HG02610 (cell line): ENCODE results near the gene AKT2.

Experiments used
- ATAC-seq: cut with Tn5 transposase; IDR thresholded peaks from one replicate; pipeline ENCODE4 v1.9.1; 2021; ENCODE audit warnings: mild to moderate bottlenecking, moderate library complexity; ENCODE audit not compliant: unreplicated experiment

The AKT2 gene

GRCh38 chr19:40238775-40239174 is 46.4 kb downstream of the AKT2 start:
- no peak for ATAC-seq

GRCh38 chr19:40237791-40238190 is 47.4 kb downstream of the AKT2 start:
- no peak for ATAC-seq

GRCh38 chr19:40236366-40236765 is 48.8 kb downstream of the AKT2 start:
- ATAC-seq: no peak

GRCh38 chr19:40236026-40236355 is 49.2 kb downstream of the AKT2 start:
- ATAC-seq: no peak

- ATAC-seq: no peak
Measured at GRCh38 chr19:40235238-40236025, 49.7 kb downstream of the AKT2 start.

GRCh38 chr19:40234429-40235237 is 50.5 kb downstream of the AKT2 start:
- ATAC-seq: no peak

GRCh38 chr19:40233811-40234389 is 51.2 kb downstream of the AKT2 start:
- no peak for ATAC-seq

- no peak for ATAC-seq
Measured at GRCh38 chr19:40232949-40233810, 52.0 kb downstream of the AKT2 start.

- ATAC-seq: no peak
Measured at GRCh38 chr19:40232479-40232878, 52.7 kb downstream of the AKT2 start.

- ATAC-seq: no peak
Measured at GRCh38 chr19:40231544-40232424, 53.4 kb downstream of the AKT2 start.

- no peak for ATAC-seq
Measured at GRCh38 chr19:40231057-40231456, 54.1 kb downstream of the AKT2 start.

GRCh38 chr19:40229926-40230417 is 55.2 kb downstream of the AKT2 start:
- ATAC-seq: no peak

- no peak for ATAC-seq
Measured at GRCh38 chr19:40229484-40229883, 55.7 kb downstream of the AKT2 start.

GRCh38 chr19:40228863-40229262 is 56.3 kb downstream of the AKT2 start:
- ATAC-seq: no peak

- no peak for ATAC-seq
Measured at GRCh38 chr19:40228346-40228745, 56.8 kb downstream of the AKT2 start.

GRCh38 chr19:40225440-40226305 is 59.5 kb downstream of the AKT2 start:
- ATAC-seq: no peak

- no peak for ATAC-seq
Measured at GRCh38 chr19:40224342-40225150, 60.6 kb downstream of the AKT2 start.
